Esophagus muscularis mucosa (tissue), 4 donors: ENCODE results near the gene TGM5.

ENCODE experiments used
- EP300 ChIP-seq: sonication (generic); formaldehyde crosslinking; IDR thresholded peaks from one replicate; pipeline ENCODE4 v1.6.1; 2017; ENCODE audit warnings: antibody characterized with exemption
- POLR2A ChIP-seq: fragments of 450-650 bp; IDR thresholded peaks from one replicate; pipeline ENCODE4 v1.6.1; 2017; ENCODE audit warnings: antibody characterized with exemption, moderate library complexity, mild to moderate bottlenecking, low read depth
- POLR2AphosphoS5 ChIP-seq, 2 donors: sonication (generic); formaldehyde crosslinking; IDR thresholded peaks; one replicate each; pipeline ENCODE4 v1.6.1; 2017; ENCODE audit warnings: antibody characterized with exemption in 2 of 2
- TF ChIP-seq, protein P1 (sequence below), 3 experiments: fragments of 200-600 bp in 2 of 3; fragments of 450-650 bp in 1 of 3; sonication (generic) in 2 of 3; IDR thresholded peaks; one replicate each; pipeline ENCODE4 v1.5.1; 2017 to 2019; ENCODE audit warnings: antibody characterized with exemption in 3 of 3, mild to moderate bottlenecking in 2 of 3, moderate library complexity in 1 of 3

DNA sequence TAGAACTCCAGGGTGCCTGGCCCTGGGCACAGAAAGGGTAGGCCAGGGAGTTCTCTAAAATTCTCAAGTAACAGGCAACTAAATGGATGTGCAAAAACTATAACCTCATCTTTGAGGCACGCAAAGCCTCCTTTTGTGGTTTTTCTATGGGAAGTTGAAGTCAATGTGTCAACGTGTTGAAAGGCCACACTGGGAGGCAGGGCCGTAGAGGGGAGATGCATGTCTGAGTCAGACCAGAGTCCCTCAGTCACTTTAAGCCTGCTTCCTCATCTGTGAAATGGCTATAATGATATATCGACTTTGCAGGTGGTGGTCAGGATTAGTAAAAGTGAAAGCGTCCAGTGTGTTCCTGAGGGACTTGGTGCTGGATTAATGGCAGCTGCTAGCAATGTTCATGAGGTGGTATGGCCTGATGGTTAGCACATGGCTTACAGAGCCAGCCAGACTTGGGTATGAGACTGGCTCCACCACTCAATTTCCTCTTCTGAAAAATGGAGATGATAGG, 17.0 kb downstream of the TGM5 start:
- TF ChIP-seq, protein P1, sequence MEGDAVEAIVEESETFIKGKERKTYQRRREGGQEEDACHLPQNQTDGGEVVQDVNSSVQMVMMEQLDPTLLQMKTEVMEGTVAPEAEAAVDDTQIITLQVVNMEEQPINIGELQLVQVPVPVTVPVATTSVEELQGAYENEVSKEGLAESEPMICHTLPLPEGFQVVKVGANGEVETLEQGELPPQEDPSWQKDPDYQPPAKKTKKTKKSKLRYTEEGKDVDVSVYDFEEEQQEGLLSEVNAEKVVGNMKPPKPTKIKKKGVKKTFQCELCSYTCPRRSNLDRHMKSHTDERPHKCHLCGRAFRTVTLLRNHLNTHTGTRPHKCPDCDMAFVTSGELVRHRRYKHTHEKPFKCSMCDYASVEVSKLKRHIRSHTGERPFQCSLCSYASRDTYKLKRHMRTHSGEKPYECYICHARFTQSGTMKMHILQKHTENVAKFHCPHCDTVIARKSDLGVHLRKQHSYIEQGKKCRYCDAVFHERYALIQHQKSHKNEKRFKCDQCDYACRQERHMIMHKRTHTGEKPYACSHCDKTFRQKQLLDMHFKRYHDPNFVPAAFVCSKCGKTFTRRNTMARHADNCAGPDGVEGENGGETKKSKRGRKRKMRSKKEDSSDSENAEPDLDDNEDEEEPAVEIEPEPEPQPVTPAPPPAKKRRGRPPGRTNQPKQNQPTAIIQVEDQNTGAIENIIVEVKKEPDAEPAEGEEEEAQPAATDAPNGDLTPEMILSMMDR (IDR thresholded peaks at IDR 0.05) = no peak
- TF ChIP-seq POLR2AphosphoS5 (IDR thresholded peaks at IDR 0.05) (no peak), POLR2A (no peak), EP300 (no peak)
